OCI-LY3 (cell line): Measurements from ENCODE around the gene RNGTT.
"Not testable (repeated sequence)": the region's sequence is repeated elsewhere in the genome, so short reads cannot be mapped to it uniquely, and the experiment has no call there.

Experiments used
- H2AFZ ChIP-seq: fragments of 200-600, 300-600 bp; shearing (Covaris generic); 2 replicates; pipeline ENCODE4 v1.6.0; 2014; ENCODE audit warnings: antibody characterized with exemption, low read depth, low read length
- H3K27ac ChIP-seq: fragments of 200-600, 300-600 bp; sonication (generic); 2 replicates; pipeline ENCODE4 v1.5.1; 2014; ENCODE audit warnings: mild to moderate bottlenecking, low read length, moderate library complexity, mixed read lengths
- H3K27me3 ChIP-seq: fragments of 200-600, 300-600 bp; sonication (generic); 2 replicates; pipeline ENCODE4 v1.6.1; 2014; ENCODE audit warnings: low read depth, low read length, mixed read lengths
- H3K36me3 ChIP-seq: fragments of 200-600, 300-600 bp; sonication (generic); replicated peaks from 2 replicates; pipeline ENCODE3; 2014; ENCODE audit warnings: low read depth, low read length, mixed read lengths
- H3K4me1 ChIP-seq: fragments of 300-600, 200-600 bp; sonication (generic); 2 replicates; pipeline ENCODE4 v1.6.1; 2014; ENCODE audit warnings: low read length, mixed read lengths
- H3K4me2 ChIP-seq: fragments of 200-600, 300-600 bp; sonication (generic); 2 replicates; pipeline ENCODE4 v1.6.1; 2014; ENCODE audit warnings: low read length, mixed read lengths
- H3K4me3 ChIP-seq: fragments of 300-600, 200-600 bp; sonication (generic); 2 replicates; pipeline ENCODE4 v1.5.1; 2014; ENCODE audit warnings: antibody characterized with exemption, mild to moderate bottlenecking, low read length, moderate library complexity
- H3K79me2 ChIP-seq: fragments of 300-600, 200-600 bp; shearing (Covaris generic); 2 replicates; pipeline ENCODE4 v1.6.1; 2014; ENCODE audit warnings: mild to moderate bottlenecking, low read length, mixed read lengths
- H3K9ac ChIP-seq: fragments of 300-600, 200-600 bp; shearing (Covaris generic); 2 replicates; pipeline ENCODE4 v1.6.0; 2014; ENCODE audit warnings: mild to moderate bottlenecking, low read length, moderate library complexity
- H3K9me3 ChIP-seq: fragments of 200-600, 300-600 bp; shearing (Covaris generic); 2 replicates; pipeline ENCODE4 v1.6.1; 2014; ENCODE audit warnings: low read length, mixed read lengths; ENCODE audit not compliant: insufficient read depth
- H4K20me1 ChIP-seq: fragments of 200-600, 300-600 bp; sonication (generic); 2 replicates; pipeline ENCODE4 v1.6.1; 2016; ENCODE audit warnings: low read length, mixed read lengths; ENCODE audit not compliant: insufficient read depth
- EZH2phosphoT487 ChIP-seq: fragments of 200-600 bp; shearing (Covaris generic); IDR thresholded peaks from 2 replicates; pipeline ENCODE4 v1.6.1; 2018; ENCODE audit warnings: antibody characterized with exemption, mixed run types, low read depth
- TF ChIP-seq, protein P1 (sequence below): fragments of 200-600, 300-600 bp; sonication (generic); IDR thresholded peaks from 2 replicates; pipeline ENCODE4 v1.5.1; 2014; ENCODE audit warnings: antibody characterized with exemption, low read length, low read depth

RNGTT gene

DNA sequence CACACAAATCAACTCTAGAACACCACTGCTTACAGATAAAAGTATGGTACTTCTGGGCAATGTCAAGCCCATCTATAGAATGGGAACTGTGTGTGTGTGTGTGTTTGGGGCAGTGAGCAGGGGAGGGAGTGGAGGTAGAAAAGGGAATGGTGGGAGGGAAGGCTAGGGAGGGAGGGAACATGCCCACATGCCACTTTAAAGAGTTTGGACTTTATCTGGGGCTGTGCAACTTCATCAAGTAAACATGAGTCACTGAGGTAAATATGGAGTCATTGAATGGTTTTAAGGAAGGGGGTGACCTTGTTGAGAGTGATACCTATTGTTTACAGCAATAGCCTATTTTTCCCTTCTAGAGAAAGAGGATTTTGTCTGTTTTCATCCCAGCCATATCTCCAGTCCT lies 22.5 kb upstream of the RNGTT start:
- Histone ChIP-seq H3K4me3 (no peak overlapping the region), H3K27ac (no peak overlapping the region), H3K79me2 (no peaks in the 10 kb centered on the region), H3K9me3 (no peaks in the 10 kb centered on the region), H3K4me2 (no peak overlapping the region), H2AFZ (no peak overlapping the region), H3K36me3 (no peaks in the 10 kb centered on the region), H3K9ac (no peak overlapping the region), H4K20me1 (no peaks in the 10 kb centered on the region), H3K4me1 (no peaks in the 10 kb centered on the region), H3K27me3 (no peaks in the 10 kb centered on the region)
- TF ChIP-seq EZH2phosphoT487, result no peak
- TF ChIP-seq, protein P1, sequence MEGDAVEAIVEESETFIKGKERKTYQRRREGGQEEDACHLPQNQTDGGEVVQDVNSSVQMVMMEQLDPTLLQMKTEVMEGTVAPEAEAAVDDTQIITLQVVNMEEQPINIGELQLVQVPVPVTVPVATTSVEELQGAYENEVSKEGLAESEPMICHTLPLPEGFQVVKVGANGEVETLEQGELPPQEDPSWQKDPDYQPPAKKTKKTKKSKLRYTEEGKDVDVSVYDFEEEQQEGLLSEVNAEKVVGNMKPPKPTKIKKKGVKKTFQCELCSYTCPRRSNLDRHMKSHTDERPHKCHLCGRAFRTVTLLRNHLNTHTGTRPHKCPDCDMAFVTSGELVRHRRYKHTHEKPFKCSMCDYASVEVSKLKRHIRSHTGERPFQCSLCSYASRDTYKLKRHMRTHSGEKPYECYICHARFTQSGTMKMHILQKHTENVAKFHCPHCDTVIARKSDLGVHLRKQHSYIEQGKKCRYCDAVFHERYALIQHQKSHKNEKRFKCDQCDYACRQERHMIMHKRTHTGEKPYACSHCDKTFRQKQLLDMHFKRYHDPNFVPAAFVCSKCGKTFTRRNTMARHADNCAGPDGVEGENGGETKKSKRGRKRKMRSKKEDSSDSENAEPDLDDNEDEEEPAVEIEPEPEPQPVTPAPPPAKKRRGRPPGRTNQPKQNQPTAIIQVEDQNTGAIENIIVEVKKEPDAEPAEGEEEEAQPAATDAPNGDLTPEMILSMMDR, result no peak

DNA sequence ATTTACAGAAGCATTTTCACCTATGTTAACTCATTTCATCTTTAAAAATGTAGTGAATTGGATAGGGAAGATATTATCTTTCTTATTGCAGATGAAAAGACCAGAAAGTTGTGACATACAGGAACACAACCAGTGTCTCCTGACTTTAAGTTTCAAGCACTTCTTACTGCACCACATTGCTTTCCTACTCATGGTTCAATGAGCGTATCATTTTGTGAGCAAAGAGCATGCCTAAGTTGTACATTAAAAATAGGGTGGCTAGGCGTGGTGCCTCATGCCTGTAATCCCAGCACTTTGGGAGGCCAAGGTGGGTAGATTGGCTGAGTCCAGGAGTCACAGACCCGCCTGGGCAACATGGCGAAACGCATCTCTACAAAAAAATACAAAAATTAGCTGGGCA lies 21.2 kb upstream of the RNGTT start:
- no peaks in the 10 kb centered on the region for H3K27me3 ChIP-seq
- H3K4me1 ChIP-seq, result no peaks in the 10 kb centered on the region
- no peak overlapping the region for H3K4me2 ChIP-seq
- no peaks in the 10 kb centered on the region for H4K20me1 ChIP-seq
- no peak overlapping the region for H3K9ac ChIP-seq
- H2AFZ ChIP-seq, result no peak overlapping the region
- no peak overlapping the region for H3K27ac ChIP-seq
- TF ChIP-seq, protein P1, result no peak
- no peak for TF ChIP-seq EZH2phosphoT487
- H3K36me3 ChIP-seq, result no peaks in the 10 kb centered on the region
- H3K9me3 ChIP-seq, result no peaks in the 10 kb centered on the region
- H3K4me3 ChIP-seq, result no peak overlapping the region
- no peaks in the 10 kb centered on the region for H3K79me2 ChIP-seq

DNA sequence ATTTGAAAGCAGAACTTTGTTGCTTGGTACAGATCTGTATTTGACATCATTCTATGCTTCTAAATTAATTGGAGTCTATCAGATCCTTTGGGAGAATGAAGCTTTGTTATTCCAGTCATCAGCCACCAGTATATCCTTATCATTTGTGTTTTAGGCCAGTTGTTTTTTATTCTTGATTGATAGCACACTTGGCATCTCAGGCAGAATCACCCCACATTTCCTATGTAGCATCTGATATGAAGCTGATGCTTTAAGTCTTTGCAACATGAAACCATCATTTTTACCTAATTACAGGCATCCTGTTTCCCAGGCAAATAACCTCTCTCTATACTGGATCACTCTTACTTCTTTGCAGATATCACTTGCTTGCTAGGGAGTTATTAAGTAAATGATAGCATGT lies 20.7 kb upstream of the RNGTT start:
- Histone ChIP-seq H3K9me3 (no peaks in the 10 kb centered on the region), H3K27ac (no peak overlapping the region), H4K20me1 (no peaks in the 10 kb centered on the region), H2AFZ (no peak overlapping the region), H3K4me3 (no peak overlapping the region), H3K27me3 (no peaks in the 10 kb centered on the region), H3K4me1 (no peaks in the 10 kb centered on the region), H3K4me2 (no peak overlapping the region), H3K9ac (no peak overlapping the region), H3K36me3 (no peaks in the 10 kb centered on the region), H3K79me2 (no peaks in the 10 kb centered on the region)
- TF ChIP-seq, protein P1, result no peak
- no peak for TF ChIP-seq EZH2phosphoT487

DNA sequence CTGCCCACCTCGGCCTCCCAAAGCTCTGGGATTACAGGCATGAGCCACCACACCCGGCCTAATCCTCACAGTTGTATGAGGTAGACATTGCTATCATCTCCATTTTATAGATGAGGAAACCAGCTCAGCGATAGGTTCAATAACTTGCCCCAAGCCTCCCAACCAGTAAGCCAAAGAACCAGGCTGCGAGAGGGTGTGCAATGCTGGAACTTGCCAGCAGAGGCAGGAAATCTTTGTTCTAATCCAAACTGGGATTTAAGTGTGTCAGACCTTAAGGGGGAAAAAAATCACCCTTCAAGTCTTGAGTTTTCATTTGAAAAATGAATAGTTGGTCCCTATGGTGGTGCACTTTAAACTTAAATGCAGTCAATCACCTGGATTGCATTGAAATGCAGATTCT lies 20.1 kb upstream of the RNGTT start:
- no peak for TF ChIP-seq EZH2phosphoT487
- TF ChIP-seq, protein P1, result peak; percentile 7; the same call in 1 of the 2 replicates
- H3K9ac ChIP-seq, result no peak overlapping the region
- no peaks in the 10 kb centered on the region for H3K9me3 ChIP-seq
- no peaks in the 10 kb centered on the region for H4K20me1 ChIP-seq
- H3K4me2 ChIP-seq, result no peak overlapping the region
- H3K79me2 ChIP-seq, result no peaks in the 10 kb centered on the region
- H3K27ac ChIP-seq, result no peak overlapping the region
- no peaks in the 10 kb centered on the region for H3K36me3 ChIP-seq
- H2AFZ ChIP-seq, result no peak overlapping the region
- H3K4me3 ChIP-seq, result no peak overlapping the region
- no peaks in the 10 kb centered on the region for H3K27me3 ChIP-seq
- H3K4me1 ChIP-seq, result no peaks in the 10 kb centered on the region

DNA sequence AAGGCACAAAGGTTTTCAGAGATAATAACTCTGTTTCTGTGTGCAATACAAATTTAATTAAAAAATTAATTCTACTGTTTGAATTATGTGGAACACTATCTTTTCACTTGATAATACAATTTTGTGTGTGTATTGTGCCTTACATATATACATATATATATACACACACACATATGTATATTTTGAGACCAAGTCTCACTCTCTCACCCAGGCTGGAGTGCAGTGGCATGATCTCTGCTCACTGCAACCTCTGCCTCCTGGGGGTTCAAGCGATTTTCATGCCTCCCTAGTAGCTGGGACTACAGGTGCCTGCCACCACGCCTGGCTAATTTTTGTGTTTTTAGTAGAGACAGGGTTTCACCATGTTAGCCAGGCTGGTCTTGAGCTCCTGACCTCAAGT lies 19.7 kb upstream of the RNGTT start:
- Histone ChIP-seq H3K4me2 (peak overlapping the region; percentile 54), H3K4me3 (0 out of 2 replicates have a peak overlapping the region, but pooled peaks have one; percentile 48)
- H3K4me1 ChIP-seq, H3K36me3 ChIP-seq, H4K20me1 ChIP-seq, H3K9ac ChIP-seq, H2AFZ ChIP-seq, H3K27ac ChIP-seq, H3K27me3 ChIP-seq, H3K79me2 ChIP-seq, H3K9me3 ChIP-seq: not testable (repeated sequence)
